Bronchial epithelial cell (primary cell): ENCODE data around the gene TUBA4B. TPM values are rescaled to one million over a fixed set of nuclear protein-coding genes. Genes with fewer than 3 reads are reported as not detected.

Experiments
- DNase-seq: peaks from one replicate; pipeline ENCODE4 v3.0.0-alpha.2; 2010; ENCODE audit warnings: low read depth
- FAIRE-seq: peaks from 2 replicates; lab custom pipeline; 2011; peaks lifted over from hg19 to GRCh38; lab: Jason Lieb, UNC
- H3K27me3 ChIP-seq: 2 replicates; pipeline ENCODE4 v1.5.1; 2011; ENCODE audit warnings: low read length; ENCODE audit not compliant: control insufficient read depth, insufficient read depth
- H3K36me3 ChIP-seq: 2 replicates; pipeline ENCODE4 v1.5.1; 2011; ENCODE audit warnings: low read length; ENCODE audit not compliant: control insufficient read depth, insufficient read depth
- H3K4me3 ChIP-seq: 2 replicates; pipeline ENCODE4 v1.5.1; 2011; ENCODE audit warnings: mild to moderate bottlenecking, low read depth, low read length, control low read depth
- CTCF ChIP-seq: IDR thresholded peaks from 2 replicates; pipeline ENCODE4 v1.5.1; 2011; ENCODE audit warnings: mild to moderate bottlenecking, moderate library complexity, low read length, control low read depth, inconsistent platforms; ENCODE audit not compliant: insufficient read depth, severe bottlenecking
- total RNA-seq: library from RNA; depleted of rRNA; stranded (reverse); fragments of >200 nt; gene quantifications from 2 replicates; pipeline ENCODE4 v1.2.1, GENCODE V29; 2014

TUBA4B gene
- total RNA-seq, 1 donor from 2014 or later = not detected

GRCh38 chr2:219246559-219246958 lies 6.5 kb upstream of the TUBA4B start:
- Histone ChIP-seq H3K27me3 (no peaks in the 10 kb centered on the region), H3K4me3 (no peak overlapping the region), H3K36me3 (peaks cover 19% of the 10 kb centered on the region)
- no peak for FAIRE-seq
- no peak for DNase-seq
- TF ChIP-seq CTCF = no peak

- TF ChIP-seq CTCF = no peak
- Histone ChIP-seq H3K36me3 (peaks cover 23% of the 10 kb centered on the region), H3K4me3 (no peak overlapping the region), H3K27me3 (no peaks in the 10 kb centered on the region)
- DNase-seq (no peak), FAIRE-seq (no peak)
Measured at GRCh38 chr2:219247678-219248642, 5.1 kb upstream of the TUBA4B start.

- Histone ChIP-seq H3K4me3 (no peak overlapping the region), H3K27me3 (no peaks in the 10 kb centered on the region), H3K36me3 (peaks cover 23% of the 10 kb centered on the region)
- TF ChIP-seq CTCF = no peak
- no peak for DNase-seq
- no peak for FAIRE-seq
Measured at GRCh38 chr2:219248845-219249202, 4.2 kb upstream of the TUBA4B start.

- TF ChIP-seq CTCF = peak; percentile 1
- Histone ChIP-seq H3K36me3 (peaks cover 23% of the 10 kb centered on the region), H3K4me3 (no peak overlapping the region), H3K27me3 (no peaks in the 10 kb centered on the region)
- peak; percentile 98 for DNase-seq
- peak; percentile 90 for FAIRE-seq
Measured at GRCh38 chr2:219249203-219249980, 3.7 kb upstream of the TUBA4B start.

- FAIRE-seq (no peak), DNase-seq (no peak)
- Histone ChIP-seq H3K36me3 (peaks cover 23% of the 10 kb centered on the region), H3K4me3 (peak overlapping the region; percentile 12), H3K27me3 (no peaks in the 10 kb centered on the region)
- TF ChIP-seq CTCF = no peak
Measured at GRCh38 chr2:219250049-219250781, 2.8 kb upstream of the TUBA4B start.
